ENCODE data around the gene EIF4G1. TPM values are rescaled to one million over a fixed set of nuclear protein-coding genes. Genes with fewer than 3 reads are reported as not detected.

Gene EIF4G1
- total and polyA plus RNA-seq, 10 of the 15 experiments (the other 5 are each of a cell fraction or from before 2014, with no cell fraction given), result 5.7 to 462 (median 237) TPM

DNA sequence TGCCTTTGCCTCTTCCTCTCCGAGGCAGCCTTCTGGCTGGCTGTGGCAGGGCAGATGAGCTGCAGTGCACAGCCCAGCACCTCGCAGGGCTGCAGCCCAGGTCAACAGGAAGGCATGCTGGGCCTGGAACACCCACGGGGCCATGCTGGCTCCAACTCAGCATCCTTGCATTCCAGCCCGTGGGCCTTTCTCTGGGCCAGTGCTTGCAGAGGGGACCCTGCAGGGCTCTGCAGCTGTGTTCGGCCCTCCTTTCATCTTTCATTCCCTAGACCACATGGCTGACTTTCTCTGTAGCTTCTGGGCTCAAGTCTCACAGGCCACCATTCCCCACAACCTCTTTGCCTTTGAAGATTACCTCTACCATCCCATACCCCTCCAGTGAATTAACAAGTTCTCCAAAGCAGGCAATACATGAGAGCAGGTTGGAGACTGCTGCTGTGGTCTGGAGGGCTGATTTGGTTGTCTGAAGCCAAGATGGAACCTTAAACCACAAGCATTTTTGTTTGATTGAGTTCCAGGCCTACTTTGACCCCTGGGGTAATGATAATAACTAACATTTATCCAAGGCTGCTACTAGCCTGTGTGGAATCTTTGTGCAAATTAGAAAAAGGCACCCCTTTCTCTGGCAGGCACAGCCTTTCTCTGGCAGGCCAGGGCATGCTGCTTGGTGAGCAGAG is 28.9 kb downstream of the EIF4G1 start:
- in situ Hi-C loops (cut with MboI), result no loop called here
- H3K27ac ChIP-seq (ENCODE audit: control insufficient read depth, insufficient read depth), result no peak overlapping the region
- no peaks in the 10 kb centered on the region for H3K27me3 ChIP-seq (replicated peaks in 1 of 2; ENCODE audit: control insufficient read depth in 2 of 2, insufficient read depth in 2 of 2, low read length in 1 of 2)
- ChIA-PET CTCF (no interaction called here), RAD21 (ENCODE audit: unreplicated experiment) (no interaction called here), POLR2A (no interaction called here), SMC1A (ENCODE audit: uncharacterized antibody, unreplicated experiment) (no interaction called here)
- no peaks in the 10 kb centered on the region for H3K36me3 ChIP-seq (ENCODE audit: control insufficient read depth in 2 of 2, insufficient read depth in 2 of 2, low read length in 1 of 2)
- H3K9me3 ChIP-seq (replicated peaks; ENCODE audit: control insufficient read depth, insufficient read depth, low read length), result no peaks in the 10 kb centered on the region
- no peak overlapping the region for H3K4me3 ChIP-seq
- no peaks in the 10 kb centered on the region for H3K79me2 ChIP-seq (ENCODE audit: control insufficient read depth, insufficient read depth, low read length)
- BruUV-seq (replicated peaks), result no TSS peak
- WGBS (ENCODE audit: insufficient coverage, insufficient replicate concordance, low lambda C conversion rate, missing lambda C conversion rate), result 57% methylated on average over 5 of the region's 5 CpGs
- ATAC-seq, result no peak
- FAIRE-seq, result no peak
- H3K4me2 ChIP-seq (ENCODE audit: control insufficient read depth, insufficient read depth), result no peak overlapping the region
- DNase-seq (ENCODE audit: low read depth, low spot score), result no peak
- intact Hi-C loops (cut with micrococcal nuclease; ENCODE audit: unreplicated experiment), result no loop called here
- H3K9ac ChIP-seq (ENCODE audit: control insufficient read depth, insufficient read depth, low read length), result no peak overlapping the region
- no peaks in the 10 kb centered on the region for H4K20me1 ChIP-seq (ENCODE audit: control insufficient read depth, insufficient read depth)
- H2AFZ ChIP-seq (ENCODE audit: control insufficient read depth, low read depth, low read length), result no peak overlapping the region
- H3K4me1 ChIP-seq (ENCODE audit: control insufficient read depth, insufficient read depth, low read length), result peaks cover 3% of the 10 kb centered on the region; the same call in 1 of the 2 replicates
- TF ChIP-seq NR2C1 (IDR thresholded peaks at IDR 0.05) (no peak), MYB (IDR thresholded peaks at IDR 0.05; ENCODE audit: borderline replicate concordance, low read depth, low read length) (no peak), EED (IDR thresholded peaks at IDR 0.05; ENCODE audit: low read depth) (no peak), JUNB (IDR thresholded peaks at IDR 0.05) (no peak), CHD2 (IDR thresholded peaks at IDR 0.05; ENCODE audit: borderline replicate concordance, low read depth, low read length) (no peak), MTA2 (IDR thresholded peaks at IDR 0.05; ENCODE audit: low read depth) (no peak), PAX8 (IDR thresholded peaks at IDR 0.05) (no peak), NFYA (IDR thresholded peaks at IDR 0.05; ENCODE audit: borderline replicate concordance, low read depth, low read length) (no peak), TARDBP (IDR thresholded peaks at IDR 0.05; ENCODE audit: borderline replicate concordance) (no peak), PAX5 (IDR thresholded peaks at IDR 0.05; ENCODE audit: borderline replicate concordance, low read depth, low read length) (no peak), FOXK2 (IDR thresholded peaks at IDR 0.05) (no peak), SMAD5 (IDR thresholded peaks at IDR 0.05; ENCODE audit: low read depth) (no peak), CBX5 (IDR thresholded peaks at IDR 0.05; ENCODE audit: low read depth) (no peak), RFX5 (IDR thresholded peaks at IDR 0.05; ENCODE audit: low read depth, low read length) (no peak)
- TF ChIP-seq, protein P1, sequence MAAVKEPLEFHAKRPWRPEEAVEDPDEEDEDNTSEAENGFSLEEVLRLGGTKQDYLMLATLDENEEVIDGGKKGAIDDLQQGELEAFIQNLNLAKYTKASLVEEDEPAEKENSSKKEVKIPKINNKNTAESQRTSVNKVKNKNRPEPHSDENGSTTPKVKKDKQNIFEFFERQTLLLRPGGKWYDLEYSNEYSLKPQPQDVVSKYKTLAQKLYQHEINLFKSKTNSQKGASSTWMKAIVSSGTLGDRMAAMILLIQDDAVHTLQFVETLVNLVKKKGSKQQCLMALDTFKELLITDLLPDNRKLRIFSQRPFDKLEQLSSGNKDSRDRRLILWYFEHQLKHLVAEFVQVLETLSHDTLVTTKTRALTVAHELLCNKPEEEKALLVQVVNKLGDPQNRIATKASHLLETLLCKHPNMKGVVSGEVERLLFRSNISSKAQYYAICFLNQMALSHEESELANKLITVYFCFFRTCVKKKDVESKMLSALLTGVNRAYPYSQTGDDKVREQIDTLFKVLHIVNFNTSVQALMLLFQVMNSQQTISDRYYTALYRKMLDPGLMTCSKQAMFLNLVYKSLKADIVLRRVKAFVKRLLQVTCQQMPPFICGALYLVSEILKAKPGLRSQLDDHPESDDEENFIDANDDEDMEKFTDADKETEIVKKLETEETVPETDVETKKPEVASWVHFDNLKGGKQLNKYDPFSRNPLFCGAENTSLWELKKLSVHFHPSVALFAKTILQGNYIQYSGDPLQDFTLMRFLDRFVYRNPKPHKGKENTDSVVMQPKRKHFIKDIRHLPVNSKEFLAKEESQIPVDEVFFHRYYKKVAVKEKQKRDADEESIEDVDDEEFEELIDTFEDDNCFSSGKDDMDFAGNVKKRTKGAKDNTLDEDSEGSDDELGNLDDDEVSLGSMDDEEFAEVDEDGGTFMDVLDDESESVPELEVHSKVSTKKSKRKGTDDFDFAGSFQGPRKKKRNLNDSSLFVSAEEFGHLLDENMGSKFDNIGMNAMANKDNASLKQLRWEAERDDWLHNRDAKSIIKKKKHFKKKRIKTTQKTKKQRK (IDR thresholded peaks at IDR 0.05; ENCODE audit: low read depth, low read length), result no peak
- TF ChIP-seq, protein P2, sequence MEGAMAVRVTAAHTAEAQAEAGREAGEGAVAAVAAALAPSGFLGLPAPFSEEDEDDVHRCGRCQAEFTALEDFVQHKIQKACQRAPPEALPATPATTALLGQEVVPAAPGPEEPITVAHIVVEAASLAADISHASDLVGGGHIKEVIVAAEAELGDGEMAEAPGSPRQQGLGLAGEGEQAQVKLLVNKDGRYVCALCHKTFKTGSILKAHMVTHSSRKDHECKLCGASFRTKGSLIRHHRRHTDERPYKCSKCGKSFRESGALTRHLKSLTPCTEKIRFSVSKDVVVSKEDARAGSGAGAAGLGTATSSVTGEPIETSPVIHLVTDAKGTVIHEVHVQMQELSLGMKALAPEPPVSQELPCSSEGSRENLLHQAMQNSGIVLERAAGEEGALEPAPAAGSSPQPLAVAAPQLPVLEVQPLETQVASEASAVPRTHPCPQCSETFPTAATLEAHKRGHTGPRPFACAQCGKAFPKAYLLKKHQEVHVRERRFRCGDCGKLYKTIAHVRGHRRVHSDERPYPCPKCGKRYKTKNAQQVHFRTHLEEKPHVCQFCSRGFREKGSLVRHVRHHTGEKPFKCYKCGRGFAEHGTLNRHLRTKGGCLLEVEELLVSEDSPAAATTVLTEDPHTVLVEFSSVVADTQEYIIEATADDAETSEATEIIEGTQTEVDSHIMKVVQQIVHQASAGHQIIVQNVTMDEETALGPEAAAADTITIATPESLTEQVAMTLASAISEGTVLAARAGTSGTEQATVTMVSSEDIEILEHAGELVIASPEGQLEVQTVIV (IDR thresholded peaks at IDR 0.05; ENCODE audit: borderline replicate concordance, partially characterized antibody), result no peak
- TF ChIP-seq, protein P3, sequence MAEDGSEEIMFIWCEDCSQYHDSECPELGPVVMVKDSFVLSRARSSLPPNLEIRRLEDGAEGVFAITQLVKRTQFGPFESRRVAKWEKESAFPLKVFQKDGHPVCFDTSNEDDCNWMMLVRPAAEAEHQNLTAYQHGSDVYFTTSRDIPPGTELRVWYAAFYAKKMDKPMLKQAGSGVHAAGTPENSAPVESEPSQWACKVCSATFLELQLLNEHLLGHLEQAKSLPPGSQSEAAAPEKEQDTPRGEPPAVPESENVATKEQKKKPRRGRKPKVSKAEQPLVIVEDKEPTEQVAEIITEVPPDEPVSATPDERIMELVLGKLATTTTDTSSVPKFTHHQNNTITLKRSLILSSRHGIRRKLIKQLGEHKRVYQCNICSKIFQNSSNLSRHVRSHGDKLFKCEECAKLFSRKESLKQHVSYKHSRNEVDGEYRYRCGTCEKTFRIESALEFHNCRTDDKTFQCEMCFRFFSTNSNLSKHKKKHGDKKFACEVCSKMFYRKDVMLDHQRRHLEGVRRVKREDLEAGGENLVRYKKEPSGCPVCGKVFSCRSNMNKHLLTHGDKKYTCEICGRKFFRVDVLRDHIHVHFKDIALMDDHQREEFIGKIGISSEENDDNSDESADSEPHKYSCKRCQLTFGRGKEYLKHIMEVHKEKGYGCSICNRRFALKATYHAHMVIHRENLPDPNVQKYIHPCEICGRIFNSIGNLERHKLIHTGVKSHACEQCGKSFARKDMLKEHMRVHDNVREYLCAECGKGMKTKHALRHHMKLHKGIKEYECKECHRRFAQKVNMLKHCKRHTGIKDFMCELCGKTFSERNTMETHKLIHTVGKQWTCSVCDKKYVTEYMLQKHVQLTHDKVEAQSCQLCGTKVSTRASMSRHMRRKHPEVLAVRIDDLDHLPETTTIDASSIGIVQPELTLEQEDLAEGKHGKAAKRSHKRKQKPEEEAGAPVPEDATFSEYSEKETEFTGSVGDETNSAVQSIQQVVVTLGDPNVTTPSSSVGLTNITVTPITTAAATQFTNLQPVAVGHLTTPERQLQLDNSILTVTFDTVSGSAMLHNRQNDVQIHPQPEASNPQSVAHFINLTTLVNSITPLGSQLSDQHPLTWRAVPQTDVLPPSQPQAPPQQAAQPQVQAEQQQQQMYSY (CRISPR knock-in tag; IDR thresholded peaks at IDR 0.05), result no peak
